Mucosa of descending colon (tissue), 3 donors: Measurements from ENCODE around the gene RHCG. TPM values are rescaled to one million over a fixed set of nuclear protein-coding genes. Genes with fewer than 3 reads are reported as not detected.

Experiments
- ATAC-seq: fragments of 200-7000 bp; cut with Tn5 transposase; one replicate; pipeline ENCODE4 v1.9.1; 2020; ENCODE audit warnings: mild to moderate bottlenecking, moderate library complexity
- DNase-seq, 3 donors: peaks; one replicate each; pipeline ENCODE4 v3.0.0-alpha.2; 2020
- H3K36me3 ChIP-seq: fragments of 200-600 bp; one replicate; pipeline ENCODE4 v1.8.0; 2021; ENCODE audit warnings: low read depth, mild to moderate bottlenecking
- H3K4me1 ChIP-seq: fragments of 200-600 bp; one replicate; pipeline ENCODE4 v1.8.0; 2021; ENCODE audit warnings: low read depth, mild to moderate bottlenecking
- H3K4me3 ChIP-seq: fragments of 200-600 bp; one replicate; pipeline ENCODE4 v1.8.0; 2021; ENCODE audit warnings: mild to moderate bottlenecking
- H3K9me3 ChIP-seq: fragments of 200-600 bp; one replicate; pipeline ENCODE4 v1.8.0; 2021; ENCODE audit warnings: mild to moderate bottlenecking
- CTCF ChIP-seq: fragments of 200-600 bp; IDR thresholded peaks from one replicate; pipeline ENCODE4 v1.8.0; 2022; ENCODE audit warnings: antibody characterized with exemption, mild to moderate bottlenecking
- intact Hi-C, 2 donors: fragments of 100-400 bp; cut with DNase I in 1 of 2; cut with micrococcal nuclease in 1 of 2; formaldehyde crosslinking; loops; one replicate each; pipeline versions ENCODE4 v1.11.0 to v1.11.1; 2022; cut with DNase I, micrococcal nuclease
- total RNA-seq, 3 donors: library from RNA; stranded (reverse); fragmentation: NEBNext Ultra II Directional in 2 of 3; extraction: Animal tissue kit (Norgen Biotek cat#: 25700) in 2 of 3; gene quantifications; one replicate each; pipeline versions ENCODE4 v1.2.1 to v1.2.4, GENCODE V29; 2021 to 2023
- donor health status: DM: no; HTN: no; CAD: no; lungs with moderate emphysema.
- donor health status: DM: no; HTN: no; CAD: no.
- donor health status: DM: no; HTN: yes; CAD: no.

Gene RHCG
- total RNA-seq, 3 donors from 2014 or later = 0.98 TPM; not detected in 2

GRCh38 chr15:89495638-89496145, 691 bp downstream of the RHCG start:
- no peak overlapping the region for H3K4me3 ChIP-seq
- ATAC-seq = no peak
- no peak for TF ChIP-seq CTCF

GRCh38 chr15:89494941-89495637, 1.3 kb downstream of the RHCG start:
- peak; percentile 41 for TF ChIP-seq CTCF
- H3K36me3 ChIP-seq = no peaks in the 10 kb centered on the region
- intact Hi-C loops = no loop called here
- H3K9me3 ChIP-seq = no peaks in the 10 kb centered on the region
- no peak overlapping the region for H3K4me3 ChIP-seq
- no peak for ATAC-seq
- peaks cover 3% of the 10 kb centered on the region for H3K4me1 ChIP-seq
- DNase-seq = peak in 2 of 3 donors; percentile 61 to 62

More at GRCh38 chr15:89495638-89496145, 691 bp downstream of the RHCG start:
- peaks cover 3% of the 10 kb centered on the region for H3K4me1 ChIP-seq
- no peaks in the 10 kb centered on the region for H3K9me3 ChIP-seq
- no peaks in the 10 kb centered on the region for H3K36me3 ChIP-seq
- intact Hi-C loops = no loop called here
- no peak for DNase-seq

DNA sequence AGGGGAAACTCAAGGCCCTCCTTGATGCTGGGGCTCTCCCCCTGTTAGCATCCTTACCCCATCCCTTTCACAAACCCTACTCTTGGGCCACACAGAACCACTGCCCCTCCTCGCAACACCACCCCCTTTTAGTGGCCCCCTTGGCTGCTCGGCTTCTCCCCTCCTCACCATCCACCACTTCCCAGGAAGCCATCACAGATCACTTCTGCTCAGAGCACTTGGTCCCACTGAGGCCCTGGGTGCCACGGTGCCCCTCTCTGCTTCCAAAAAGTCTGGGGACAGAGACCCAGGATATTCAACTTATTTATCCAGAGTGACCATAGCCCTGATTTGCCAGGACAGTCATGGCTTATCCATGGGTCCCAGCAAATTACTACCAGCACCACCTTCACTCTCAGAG, 2.4 kb downstream of the RHCG start:
- Histone ChIP-seq H3K4me3 (no peak overlapping the region), H3K4me1 (peaks cover 3% of the 10 kb centered on the region), H3K36me3 (no peaks in the 10 kb centered on the region), H3K9me3 (no peaks in the 10 kb centered on the region)
- DNase-seq = no peak
- intact Hi-C loops = no loop called here
- no peak for TF ChIP-seq CTCF
- no peak for ATAC-seq

DNA sequence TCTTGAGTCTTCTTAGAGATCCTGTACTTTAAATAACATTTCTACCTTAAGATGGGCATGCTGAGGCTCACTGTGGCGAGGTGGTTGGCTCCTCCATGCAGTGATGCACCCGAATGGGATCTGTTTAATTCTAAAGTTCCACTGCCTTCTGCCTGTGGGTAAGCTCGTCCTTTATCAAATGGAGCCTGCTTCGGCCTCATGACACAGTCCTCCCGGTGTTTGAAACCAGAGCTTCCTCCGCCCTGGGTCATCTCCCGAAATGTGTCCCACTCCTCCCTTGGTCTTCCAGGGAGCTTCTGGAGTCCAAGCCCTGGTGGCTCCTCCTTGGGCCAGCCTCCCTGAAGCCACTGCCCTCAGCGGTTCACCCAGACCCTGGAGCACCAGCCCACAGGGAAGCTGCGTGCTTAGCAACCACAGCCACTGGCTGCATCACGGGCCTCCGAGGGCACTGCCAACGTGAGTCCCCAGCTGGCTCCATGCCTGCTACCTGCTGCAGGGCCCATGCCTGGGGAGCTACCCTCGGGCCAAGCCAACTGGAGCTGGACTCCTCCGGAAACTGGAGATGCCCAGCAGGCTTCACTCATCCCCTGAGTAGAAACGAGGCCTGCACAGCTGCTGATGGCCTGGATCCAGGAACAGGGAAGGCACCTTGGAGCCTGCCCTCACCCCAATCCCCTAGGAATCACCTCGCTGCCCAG, 3.3 kb downstream of the RHCG start:
- no peak overlapping the region for H3K4me3 ChIP-seq
- no peak for TF ChIP-seq CTCF
- ATAC-seq (no peak), DNase-seq (no peak)
- H3K4me1 ChIP-seq = peaks cover 3% of the 10 kb centered on the region
- intact Hi-C loops = no loop called here
- no peaks in the 10 kb centered on the region for H3K36me3 ChIP-seq
- no peaks in the 10 kb centered on the region for H3K9me3 ChIP-seq

DNA sequence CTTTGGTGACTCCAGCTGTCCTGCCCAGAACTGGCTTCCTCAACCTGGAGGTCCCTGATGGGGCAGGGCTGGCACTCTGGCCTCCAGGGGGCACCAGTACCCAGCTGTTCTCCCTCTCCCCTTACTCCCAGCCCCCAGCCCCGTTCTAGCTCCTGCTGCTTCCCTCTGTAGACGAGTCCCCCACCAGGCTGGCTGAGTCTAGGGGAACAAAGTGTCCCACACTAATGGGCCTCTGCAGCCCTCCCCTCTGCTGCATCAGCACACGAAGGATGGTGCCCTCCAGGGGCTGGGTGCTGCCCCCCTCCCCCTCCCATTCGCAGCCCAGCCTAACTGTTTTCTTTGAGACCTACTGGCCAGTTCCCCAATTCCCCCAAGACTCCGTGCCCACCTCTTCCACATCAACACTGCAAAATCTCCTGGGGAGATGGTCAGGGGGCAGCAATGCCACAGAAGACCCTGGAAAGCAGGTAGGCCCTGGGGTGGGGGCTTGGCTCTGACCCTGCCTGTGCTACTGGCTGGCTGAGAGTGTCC, 4.2 kb downstream of the RHCG start:
- ATAC-seq = no peak
- TF ChIP-seq CTCF = no peak

More for the DNA sequence above, 4.2 kb downstream of the RHCG start:
- intact Hi-C loops = no loop called here
- Histone ChIP-seq H3K4me3 (no peak overlapping the region), H3K4me1 (peaks cover 3% of the 10 kb centered on the region), H3K9me3 (no peaks in the 10 kb centered on the region), H3K36me3 (no peaks in the 10 kb centered on the region)
- DNase-seq = no peak
